ENCODE measurements around the gene OLFML3.
"Not testable (repeated sequence)": the region's sequence is repeated elsewhere in the genome, so short reads cannot be mapped to it uniquely, and the experiment has no call there.

The OLFML3 gene

GRCh38 chr1:114000406-114000805 lies 21.1 kb downstream of the OLFML3 start:
- Histone ChIP-seq H3K4me3 (ENCODE audit: low read length in 2 of 2) (no peak overlapping the region), H3K18ac (ENCODE audit: low read length) (no peak overlapping the region)

GRCh38 chr1:114002492-114003239 lies 23.4 kb downstream of the OLFML3 start:
- no peak overlapping the region for H2AK5ac ChIP-seq (ENCODE audit: low read depth, low read length)
- H3K27ac ChIP-seq (replicated peaks; ENCODE audit: low read length) = peak overlapping the region; percentile 53
- no peaks in the 10 kb centered on the region for H3K9me3 ChIP-seq (replicated peaks in 1 of 2; ENCODE audit: control insufficient read depth in 2 of 2, insufficient read depth in 1 of 2, low read depth in 1 of 2, low read length in 2 of 2)
- H2BK15ac ChIP-seq (ENCODE audit: low read length) = peak overlapping the region; percentile 61
- H3K79me1 ChIP-seq (ENCODE audit: low read depth, low read length) = no peaks in the 10 kb centered on the region
- no peak overlapping the region for H2BK12ac ChIP-seq (ENCODE audit: low read length)
- H3K27me3 ChIP-seq (ENCODE audit: control insufficient read depth in 3 of 3, insufficient read depth in 3 of 3, low read depth in 1 of 3, low read length in 3 of 3) = no peaks in the 10 kb centered on the region
- H4K91ac ChIP-seq (ENCODE audit: low read depth, low read length, poor library complexity) = no peak overlapping the region
- DNase-seq (ENCODE audit: low spot score) = no peak
- peaks cover 5 to 13% of the 10 kb centered on the region in 2 donors for H3K4me1 ChIP-seq (ENCODE audit: control insufficient read depth in 2 of 2, insufficient read depth in 1 of 2, low read depth in 1 of 2, low read length in 2 of 2)
- H3K23ac ChIP-seq (ENCODE audit: low read depth, low read length, poor library complexity) = no peak overlapping the region
- no peaks in the 10 kb centered on the region for H3K36me3 ChIP-seq (replicated peaks in 1 of 2; ENCODE audit: control insufficient read depth in 2 of 2, insufficient read depth in 2 of 2, low read length in 2 of 2)
- peak overlapping the region; percentile 44 for H2BK120ac ChIP-seq (ENCODE audit: low read depth, low read length)
- no CpG with 5 or more reads among the region's 15 CpGs for WGBS, 2 donors (ENCODE audit: extremely low coverage in 2 of 2, insufficient read length in 2 of 2, insufficient replicate concordance in 1 of 2)
- H2AFZ ChIP-seq (ENCODE audit: low read length) = peak overlapping the region; percentile 81
- no peak overlapping the region for H3K4me3 ChIP-seq (ENCODE audit: low read length in 2 of 2)
- H4K8ac ChIP-seq (ENCODE audit: low read depth, low read length) = no peak overlapping the region
- H3K9ac ChIP-seq (ENCODE audit: low read depth, low read length, poor library complexity) = peak overlapping the region; percentile 61
- H3K4me2 ChIP-seq (ENCODE audit: insufficient read depth, low read length, poor library complexity, severe bottlenecking) = no peak overlapping the region
- H3K18ac ChIP-seq (ENCODE audit: low read length) = peak overlapping the region; percentile 27
- peak overlapping the region; percentile 85 for H2BK5ac ChIP-seq (ENCODE audit: low read length)
- H3K14ac ChIP-seq (ENCODE audit: low read length) = peak overlapping the region; percentile 12
- no peak overlapping the region for H3K4ac ChIP-seq (ENCODE audit: low read length)

More at GRCh38 chr1:114000406-114000805, 21.1 kb downstream of the OLFML3 start:
- H2AFZ ChIP-seq (ENCODE audit: low read length) = no peak overlapping the region
- H2BK5ac ChIP-seq (ENCODE audit: low read length) = no peak overlapping the region
- no peak overlapping the region for H3K4ac ChIP-seq (ENCODE audit: low read length)
- no peak overlapping the region for H3K9ac ChIP-seq (ENCODE audit: low read depth, low read length, poor library complexity)
- H3K79me1 ChIP-seq (ENCODE audit: low read depth, low read length) = no peaks in the 10 kb centered on the region
- peaks cover 5 to 13% of the 10 kb centered on the region in 2 donors for H3K4me1 ChIP-seq (ENCODE audit: control insufficient read depth in 2 of 2, insufficient read depth in 1 of 2, low read depth in 1 of 2, low read length in 2 of 2)
- no peak overlapping the region for H3K4me2 ChIP-seq (ENCODE audit: insufficient read depth, low read length, poor library complexity, severe bottlenecking)
- peaks cover 0 to 3% of the 10 kb centered on the region in 2 donors for H3K9me3 ChIP-seq (replicated peaks in 1 of 2; ENCODE audit: control insufficient read depth in 2 of 2, insufficient read depth in 1 of 2, low read depth in 1 of 2, low read length in 2 of 2)
- no peak overlapping the region for H2AK5ac ChIP-seq (ENCODE audit: low read depth, low read length)
- no peaks in the 10 kb centered on the region for H3K36me3 ChIP-seq (replicated peaks in 1 of 2; ENCODE audit: control insufficient read depth in 2 of 2, insufficient read depth in 2 of 2, low read length in 2 of 2)
- no peak overlapping the region for H2BK120ac ChIP-seq (ENCODE audit: low read depth, low read length)
- no peak overlapping the region for H3K27ac ChIP-seq (replicated peaks; ENCODE audit: low read length)
- no peak overlapping the region for H4K91ac ChIP-seq (ENCODE audit: low read depth, low read length, poor library complexity)
- H3K27me3 ChIP-seq (ENCODE audit: control insufficient read depth in 3 of 3, insufficient read depth in 3 of 3, low read depth in 1 of 3, low read length in 3 of 3) = no peaks in the 10 kb centered on the region
- no peak overlapping the region for H2BK12ac ChIP-seq (ENCODE audit: low read length)
- no peak overlapping the region for H3K23ac ChIP-seq (ENCODE audit: low read depth, low read length, poor library complexity)
- H4K8ac ChIP-seq (ENCODE audit: low read depth, low read length) = no peak overlapping the region
- H3K14ac ChIP-seq (ENCODE audit: low read length) = no peak overlapping the region
- no peak overlapping the region for H2BK15ac ChIP-seq (ENCODE audit: low read length)
- no peak for DNase-seq (ENCODE audit: low spot score)

GRCh38 chr1:114003431-114003830 lies 24.2 kb downstream of the OLFML3 start:
- no peak overlapping the region for H3K18ac ChIP-seq (ENCODE audit: low read length)
- no peak overlapping the region for H3K4me2 ChIP-seq (ENCODE audit: insufficient read depth, low read length, poor library complexity, severe bottlenecking)
- H3K79me1 ChIP-seq (ENCODE audit: low read depth, low read length) = no peaks in the 10 kb centered on the region
- H3K4me1 ChIP-seq (ENCODE audit: control insufficient read depth in 2 of 2, insufficient read depth in 1 of 2, low read depth in 1 of 2, low read length in 2 of 2) = peaks cover 5 to 17% of the 10 kb centered on the region in 2 donors
- H2AFZ ChIP-seq (ENCODE audit: low read length) = peak overlapping the region; percentile 81
- H3K27me3 ChIP-seq (ENCODE audit: control insufficient read depth in 3 of 3, insufficient read depth in 3 of 3, low read depth in 1 of 3, low read length in 3 of 3) = no peaks in the 10 kb centered on the region
- no peak overlapping the region for H3K27ac ChIP-seq (replicated peaks; ENCODE audit: low read length)
- H2AK5ac ChIP-seq (ENCODE audit: low read depth, low read length) = no peak overlapping the region
- no peak overlapping the region for H3K4ac ChIP-seq (ENCODE audit: low read length)
- peak overlapping the region; percentile 12 for H4K91ac ChIP-seq (ENCODE audit: low read depth, low read length, poor library complexity)
- no peaks in the 10 kb centered on the region for H3K36me3 ChIP-seq (replicated peaks in 1 of 2; ENCODE audit: control insufficient read depth in 2 of 2, insufficient read depth in 2 of 2, low read length in 2 of 2)
- peak overlapping the region; percentile 12 for H3K14ac ChIP-seq (ENCODE audit: low read length)
- H3K9ac ChIP-seq (ENCODE audit: low read depth, low read length, poor library complexity) = no peak overlapping the region
- peak overlapping the region; percentile 44 for H2BK120ac ChIP-seq (ENCODE audit: low read depth, low read length)
- no peak overlapping the region for H2BK12ac ChIP-seq (ENCODE audit: low read length)
- no peak overlapping the region for H4K8ac ChIP-seq (ENCODE audit: low read depth, low read length)
- no peaks in the 10 kb centered on the region for H3K9me3 ChIP-seq (replicated peaks in 1 of 2; ENCODE audit: control insufficient read depth in 2 of 2, insufficient read depth in 1 of 2, low read depth in 1 of 2, low read length in 2 of 2)
- H3K23ac ChIP-seq (ENCODE audit: low read depth, low read length, poor library complexity) = peak overlapping the region; percentile 23
- H2BK5ac ChIP-seq (ENCODE audit: low read length) = peak overlapping the region; percentile 85
- DNase-seq (ENCODE audit: low spot score) = no peak
- H2BK15ac ChIP-seq (ENCODE audit: low read length) = peak overlapping the region; percentile 61
- no peak overlapping the region for H3K4me3 ChIP-seq (ENCODE audit: low read length in 2 of 2)
- WGBS, 2 donors (ENCODE audit: extremely low coverage in 2 of 2, insufficient read length in 2 of 2, insufficient replicate concordance in 1 of 2) = no CpG with 5 or more reads among the region's 5 CpGs

GRCh38 chr1:114006825-114007224 lies 27.6 kb downstream of the OLFML3 start:
- H3K23ac ChIP-seq (ENCODE audit: low read depth, low read length, poor library complexity); H2BK5ac ChIP-seq (ENCODE audit: low read length); H2BK15ac ChIP-seq (ENCODE audit: low read length); H3K18ac ChIP-seq (ENCODE audit: low read length); H2AFZ ChIP-seq (ENCODE audit: low read length); H3K4me2 ChIP-seq (ENCODE audit: insufficient read depth, low read length, poor library complexity, severe bottlenecking); H2BK12ac ChIP-seq (ENCODE audit: low read length); H3K79me1 ChIP-seq (ENCODE audit: low read depth, low read length); H4K91ac ChIP-seq (ENCODE audit: low read depth, low read length, poor library complexity); H3K27me3 ChIP-seq (ENCODE audit: control insufficient read depth in 3 of 3, insufficient read depth in 3 of 3, low read depth in 1 of 3, low read length in 3 of 3); H3K14ac ChIP-seq (ENCODE audit: low read length); H3K9ac ChIP-seq (ENCODE audit: low read depth, low read length, poor library complexity); H3K4me3 ChIP-seq (ENCODE audit: low read length in 2 of 2); H2AK5ac ChIP-seq (ENCODE audit: low read depth, low read length); DNase-seq (ENCODE audit: low spot score); H3K27ac ChIP-seq (replicated peaks; ENCODE audit: low read length); H3K36me3 ChIP-seq (replicated peaks in 1 of 2; ENCODE audit: control insufficient read depth in 2 of 2, insufficient read depth in 2 of 2, low read length in 2 of 2); H2BK120ac ChIP-seq (ENCODE audit: low read depth, low read length); H4K8ac ChIP-seq (ENCODE audit: low read depth, low read length); H3K4ac ChIP-seq (ENCODE audit: low read length); H3K9me3 ChIP-seq (replicated peaks in 1 of 2; ENCODE audit: control insufficient read depth in 2 of 2, insufficient read depth in 1 of 2, low read depth in 1 of 2, low read length in 2 of 2): not testable (repeated sequence)
- WGBS, 2 donors (ENCODE audit: extremely low coverage in 2 of 2, insufficient read length in 2 of 2, insufficient replicate concordance in 1 of 2) = no CpG with 5 or more reads among the region's 4 CpGs
- peaks cover 5 to 17% of the 10 kb centered on the region in 2 donors for H3K4me1 ChIP-seq (ENCODE audit: control insufficient read depth in 2 of 2, insufficient read depth in 1 of 2, low read depth in 1 of 2, low read length in 2 of 2)

All from neuronal stem cell (in vitro differentiated cells).